Endothelial cell of umbilical vein (primary cell): ENCODE results near the gene MS4A13. TPM values are rescaled to one million over a fixed set of nuclear protein-coding genes. Genes with fewer than 3 reads are reported as not detected.

Source experiments
- BruUV-seq: library from RNA; stranded (reverse); fragments of 400-500 nt; replicated peaks from 2 replicates; lab custom pipeline; 2021; lab: Mats Ljungman, UMichigan
- CTCF ChIA-PET: fragments of 300-600, 350-600 bp; sonication (Branson Sonifier 250); formaldehyde crosslinking; loops from one replicate; lab custom pipeline; 2021; ENCODE audit warnings: antibody characterized with exemption, inconsistent platforms; lab: Charles Lee
- POLR2A ChIA-PET: fragments of 300-600, 350-600 bp; sonication (Branson Sonifier 250); formaldehyde crosslinking; loops from one replicate; lab custom pipeline; 2021; ENCODE audit warnings: antibody characterized with exemption, inconsistent platforms; lab: Charles Lee
- DNase-seq: peaks from one replicate; pipeline ENCODE4 v3.0.0-alpha.2; 2011; ENCODE audit warnings: low read depth, low spot score
- FAIRE-seq: peaks from 2 replicates; lab custom pipeline; 2011; peaks lifted over from hg19 to GRCh38; lab: Jason Lieb, UNC
- H2AFZ ChIP-seq: 2 replicates; pipeline ENCODE4 v1.6.0; 2012; ENCODE audit warnings: low read depth, low read length, control low read depth, inconsistent platforms
- H3K27ac ChIP-seq: 2 replicates; pipeline ENCODE4 v1.5.1; 2011; ENCODE audit warnings: low read depth, mild to moderate bottlenecking, control low read depth, low read length, moderate library complexity; ENCODE audit not compliant: insufficient read depth
- H3K27me3 ChIP-seq, 2 experiments: 2 replicates each; pipeline versions ENCODE4 v1.6.0 to v1.6.1; 2011; ENCODE audit warnings: low read length in 2 of 2, mixed read lengths in 1 of 2; ENCODE audit not compliant: control insufficient read depth in 2 of 2, insufficient read depth in 2 of 2
- H3K36me3 ChIP-seq, 2 experiments: 2 replicates in 1 of 2; 3 replicates in 1 of 2; pipeline ENCODE4 v1.5.1; 2011; ENCODE audit warnings: low read length in 2 of 2, mild to moderate bottlenecking in 1 of 2, moderate library complexity in 1 of 2; ENCODE audit not compliant: control insufficient read depth in 2 of 2, insufficient read depth in 2 of 2; ENCODE audit errors: extremely low read depth in 1 of 2
- H3K4me1 ChIP-seq: 3 replicates; pipeline ENCODE4 v1.5.1; 2011; ENCODE audit warnings: mild to moderate bottlenecking, low read length; ENCODE audit not compliant: control insufficient read depth, insufficient read depth; ENCODE audit errors: extremely low read depth
- H3K4me2 ChIP-seq: 2 replicates; pipeline ENCODE4 v1.6.1; 2011; ENCODE audit warnings: low read length, control low read depth, mixed read lengths; ENCODE audit not compliant: insufficient read depth
- H3K4me3 ChIP-seq, 3 experiments: fragments of 200-600 bp in 1 of 3; sonication (generic), shearing (Covaris generic) in 1 of 3; replicated peaks in 1 of 3; 2 replicates each; pipeline ENCODE4 v1.5.1; 2011 to 2016; ENCODE audit warnings: control low read depth in 3 of 3, low read length in 3 of 3, mild to moderate bottlenecking in 2 of 3, inconsistent platforms in 1 of 3, low read depth in 1 of 3, moderate library complexity in 1 of 3; ENCODE audit not compliant: insufficient read depth in 1 of 3
- H3K79me2 ChIP-seq: 2 replicates; pipeline ENCODE4 v1.6.0; 2012; ENCODE audit warnings: low read length, inconsistent platforms; ENCODE audit not compliant: control insufficient read depth, insufficient read depth
- H3K9ac ChIP-seq: replicated peaks from 2 replicates; pipeline ENCODE3; 2011; ENCODE audit warnings: low read length, control low read depth; ENCODE audit not compliant: insufficient read depth; ENCODE audit errors: extremely low read depth
- H3K9me1 ChIP-seq: replicated peaks from 3 replicates; pipeline ENCODE4 v1.6.0; 2011; ENCODE audit warnings: mild to moderate bottlenecking, low read length; ENCODE audit not compliant: control insufficient read depth, insufficient read depth; ENCODE audit errors: extremely low read depth
- H3K9me3 ChIP-seq: replicated peaks from 2 replicates; pipeline ENCODE4 v1.5.1; 2012; ENCODE audit warnings: low read length, inconsistent platforms; ENCODE audit not compliant: control insufficient read depth, insufficient read depth
- H4K20me1 ChIP-seq: replicated peaks from 2 replicates; pipeline ENCODE3; 2011; ENCODE audit warnings: mild to moderate bottlenecking, low read length; ENCODE audit not compliant: control insufficient read depth, insufficient read depth; ENCODE audit errors: extremely low read depth
- EZH2 ChIP-seq: IDR thresholded peaks from 2 replicates; pipeline ENCODE4 v1.6.1; 2012; ENCODE audit warnings: borderline replicate concordance, low read depth, mild to moderate bottlenecking, moderate library complexity, low read length, inconsistent platforms; ENCODE audit not compliant: severe bottlenecking
- FOS ChIP-seq: IDR thresholded peaks from 2 replicates; pipeline ENCODE4 v1.6.1; 2011; ENCODE audit warnings: mild to moderate bottlenecking, low read length, moderate library complexity, borderline replicate concordance; ENCODE audit not compliant: insufficient read depth
- GATA2 ChIP-seq: IDR thresholded peaks from 2 replicates; pipeline ENCODE4 v1.7.0; 2011; ENCODE audit warnings: low read depth, mild to moderate bottlenecking, moderate library complexity, mixed read lengths, low read length; ENCODE audit not compliant: insufficient read length, insufficient read depth
- JUN ChIP-seq: IDR thresholded peaks from 2 replicates; pipeline ENCODE4 v1.6.1; 2011; ENCODE audit warnings: borderline replicate concordance, low read depth; ENCODE audit not compliant: insufficient read length, insufficient read depth
- MAX ChIP-seq: IDR thresholded peaks from 2 replicates; pipeline ENCODE4 v1.6.1; 2011; ENCODE audit not compliant: insufficient read depth, insufficient read length
- MYC ChIP-seq: IDR thresholded peaks from one replicate; pipeline ENCODE4 v1.6.1; 2011; ENCODE audit warnings: mild to moderate bottlenecking, low read depth, low read length
- POLR2A ChIP-seq: IDR thresholded peaks from 2 replicates; pipeline ENCODE4 v1.6.1; 2012; ENCODE audit warnings: low read depth, mild to moderate bottlenecking, control low read depth, low read length
- POLR2AphosphoS5 ChIP-seq: IDR thresholded peaks from 2 replicates; pipeline ENCODE4 v1.6.1; 2012; ENCODE audit warnings: low read depth, mild to moderate bottlenecking, control low read depth, low read length, moderate library complexity; ENCODE audit not compliant: insufficient read depth
- dilution Hi-C: fragments of 300-500 bp; cut with MboI; formaldehyde crosslinking; loops from one replicate; pipeline ENCODE4 v1.15.0; 2019; ENCODE audit warnings: low sequenced_read_pairs; ENCODE audit not compliant: extremely low pct_ligation_motif_present
- intact Hi-C: fragments of 100-400 bp; cut with micrococcal nuclease; formaldehyde crosslinking; loops from one replicate; pipeline ENCODE4 v1.10.0; 2022
- polyA plus RNA-seq, 4 experiments: library from polyadenylated mRNA; depleted of rRNA in 3 of 4; stranded (reverse) in 3 of 4; unstranded in 1 of 4; fragments of >200 nt; gene quantifications; 2 replicates each; pipeline versions ENCODE4 v1.2.1 to v1.2.3, GENCODE V29; 2011 to 2012; ENCODE audit warnings: missing spikeins in 1 of 4
- total RNA-seq: library from RNA; stranded (reverse); gene quantifications from 2 replicates; pipeline ENCODE4 v1.2.3, GENCODE V29; 2021
- TF ChIP-seq, protein P1 (sequence below), 2 donors: IDR thresholded peaks; 1 replicate in 1 of 2; 2 replicates in 1 of 2; pipeline ENCODE4 v1.5.1; 2011; ENCODE audit warnings: low read length in 2 of 2, mild to moderate bottlenecking in 2 of 2, moderate library complexity in 2 of 2, control low read depth in 1 of 2, inconsistent platforms in 1 of 2, low read depth in 1 of 2; ENCODE audit not compliant: insufficient read depth in 1 of 2; ENCODE audit errors: extremely low read depth in 1 of 2

The MS4A13 gene
- total and polyA plus RNA-seq, 2 donors (not counting 3 experiments of a cell fraction or from before 2014, with no cell fraction given): not detected

DNA sequence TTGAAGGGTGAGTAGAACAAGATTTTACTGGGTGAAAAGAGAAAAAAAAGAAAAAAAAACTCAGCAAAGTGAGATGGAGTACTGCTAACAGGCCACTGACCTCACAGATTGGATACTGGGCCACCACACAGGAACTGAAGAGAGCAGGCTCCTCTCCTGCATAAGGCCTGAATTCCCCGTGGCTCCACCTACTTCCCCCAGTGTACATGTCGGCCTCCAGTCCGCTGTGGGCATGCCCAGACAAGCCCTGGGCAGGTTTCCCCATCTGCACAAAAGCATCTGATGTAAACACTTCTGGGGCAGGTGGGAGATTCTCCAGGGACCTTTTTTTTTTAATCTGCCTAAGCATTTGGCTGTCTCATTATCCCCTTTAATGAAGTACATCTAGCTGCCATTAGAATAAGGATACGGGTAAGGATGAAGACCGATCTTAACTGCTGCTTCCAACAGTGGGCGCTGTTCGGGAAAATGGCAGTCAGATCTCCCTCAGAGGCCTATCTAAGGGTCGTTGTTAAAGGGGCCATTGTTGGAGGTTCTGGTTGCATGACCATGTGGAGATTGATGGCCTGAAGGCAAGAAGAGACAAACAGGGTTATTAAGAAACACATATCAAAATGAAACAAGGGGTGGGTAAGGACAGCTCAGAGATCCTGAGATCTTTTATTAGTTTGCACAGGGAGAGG lies 48.5 kb downstream of the MS4A13 start:
- Histone ChIP-seq H3K79me2 (no peaks in the 10 kb centered on the region), H3K36me3 (no peaks in the 10 kb centered on the region), H2AFZ (no peak overlapping the region), H3K27ac (no peak overlapping the region), H3K9me3 (peaks cover 2% of the 10 kb centered on the region), H3K9me1 (no peaks in the 10 kb centered on the region), H4K20me1 (no peaks in the 10 kb centered on the region), H3K4me3 (no peak overlapping the region), H3K4me1 (no peaks in the 10 kb centered on the region), H3K9ac (no peak overlapping the region), H3K4me2 (no peak overlapping the region), H3K27me3 (no peaks in the 10 kb centered on the region)
- ChIA-PET CTCF (no interaction called here), POLR2A (no interaction called here)
- dilution Hi-C loops (no loop called here), intact Hi-C loops (no loop called here)
- no TSS peak for BruUV-seq
- TF ChIP-seq JUN (no peak), MYC (no peak), FOS (no peak), MAX (no peak), POLR2A (no peak), GATA2 (no peak), EZH2 (no peak), POLR2AphosphoS5 (no peak)
- TF ChIP-seq, protein P1, sequence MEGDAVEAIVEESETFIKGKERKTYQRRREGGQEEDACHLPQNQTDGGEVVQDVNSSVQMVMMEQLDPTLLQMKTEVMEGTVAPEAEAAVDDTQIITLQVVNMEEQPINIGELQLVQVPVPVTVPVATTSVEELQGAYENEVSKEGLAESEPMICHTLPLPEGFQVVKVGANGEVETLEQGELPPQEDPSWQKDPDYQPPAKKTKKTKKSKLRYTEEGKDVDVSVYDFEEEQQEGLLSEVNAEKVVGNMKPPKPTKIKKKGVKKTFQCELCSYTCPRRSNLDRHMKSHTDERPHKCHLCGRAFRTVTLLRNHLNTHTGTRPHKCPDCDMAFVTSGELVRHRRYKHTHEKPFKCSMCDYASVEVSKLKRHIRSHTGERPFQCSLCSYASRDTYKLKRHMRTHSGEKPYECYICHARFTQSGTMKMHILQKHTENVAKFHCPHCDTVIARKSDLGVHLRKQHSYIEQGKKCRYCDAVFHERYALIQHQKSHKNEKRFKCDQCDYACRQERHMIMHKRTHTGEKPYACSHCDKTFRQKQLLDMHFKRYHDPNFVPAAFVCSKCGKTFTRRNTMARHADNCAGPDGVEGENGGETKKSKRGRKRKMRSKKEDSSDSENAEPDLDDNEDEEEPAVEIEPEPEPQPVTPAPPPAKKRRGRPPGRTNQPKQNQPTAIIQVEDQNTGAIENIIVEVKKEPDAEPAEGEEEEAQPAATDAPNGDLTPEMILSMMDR (IDR thresholded peaks at IDR 0.05; ENCODE audit: extremely low read depth in 1 of 2, insufficient read depth in 1 of 2, low read depth in 1 of 2, low read length in 2 of 2): no peak
- no peak for DNase-seq
- FAIRE-seq: no peak
